Loucy (cell line): ENCODE measurements around the gene UGT2B28.
"Not testable (repeated sequence)": the region's sequence is repeated elsewhere in the genome, so short reads cannot be mapped to it uniquely, and the experiment has no call there.

Experiments used
- CTCF ChIP-seq: fragments of 200-600 bp; sonication (generic); conservative IDR thresholded peaks from 2 replicates; pipeline ENCODE4 v1.5.1; 2014; ENCODE audit warnings: mild to moderate bottlenecking, antibody characterized with exemption, low read length
- EZH2phosphoT487 ChIP-seq: fragments of 200-600 bp; IDR thresholded peaks from 2 replicates; pipeline ENCODE4 v1.6.1; 2018; ENCODE audit warnings: antibody characterized with exemption, mild to moderate bottlenecking, moderate library complexity, borderline replicate concordance

GRCh38 chr4:69280081-69280480 lies at the start of gene UGT2B28:
- TF ChIP-seq CTCF, EZH2phosphoT487: not testable (repeated sequence)
